T-helper 17 cell (primary cell): ENCODE results near the gene FAN1. TPM values are rescaled to one million over a fixed set of nuclear protein-coding genes. Genes with fewer than 3 reads are reported as not detected.

ENCODE experiments used
- ATAC-seq: fragments of 150-1000 bp; cut with Tn5 transposase; 2 replicates; pipeline ENCODE4 v1.10.0; 2021; ENCODE audit warnings: mild to moderate bottlenecking, moderate library complexity
- DNase-seq, 3 donors: peaks; one replicate each; pipeline versions ENCODE4 v3.0.0 to v3.0.0-alpha.2; 2020 to 2021
- H3K9me3 ChIP-seq: one replicate; pipeline ENCODE4 v1.7.0; 2013; ENCODE audit warnings: low read length, mild to moderate bottlenecking; ENCODE audit not compliant: control insufficient read depth, poor library complexity, severe bottlenecking
- H3K27ac Mint-ChIP-seq: one replicate; pipeline ENCODE4 v1.8.0; 2022; ENCODE audit warnings: mild to moderate bottlenecking, moderate library complexity, mixed read lengths
- H3K27me3 Mint-ChIP-seq: one replicate; pipeline ENCODE4 v1.8.0; 2022; ENCODE audit warnings: mixed read lengths
- H3K36me3 Mint-ChIP-seq: one replicate; pipeline ENCODE4 v1.8.0; 2022; ENCODE audit warnings: low read depth, mixed read lengths
- H3K4me1 Mint-ChIP-seq: one replicate; pipeline ENCODE4 v1.8.0; 2022; ENCODE audit warnings: mild to moderate bottlenecking, mixed read lengths
- H3K4me3 Mint-ChIP-seq: one replicate; pipeline ENCODE4 v1.8.0; 2022; ENCODE audit warnings: mild to moderate bottlenecking, moderate library complexity, mixed read lengths
- total RNA-seq, 4 donors: library from RNA in 2 of 4; stranded (reverse) in 2 of 4; gene quantifications; one replicate each; pipeline ENCODE4 v1.2.3 and lab custom pipeline; 2022 to 2026

The FAN1 gene
- total RNA-seq, 2 donors from 2014 or later: 23.2 to 28.4 TPM

- Mint-ChIP-seq H3K4me3 (no peak overlapping the region), H3K36me3 (peaks cover 20% of the 10 kb centered on the region), H3K27ac (no peak overlapping the region), H3K4me1 (peaks cover 12% of the 10 kb centered on the region), H3K27me3 (no peaks in the 10 kb centered on the region)
- ATAC-seq: no peak
- H3K9me3 ChIP-seq: no peaks in the 10 kb centered on the region
- no peak for DNase-seq
Observed at GRCh38 chr15:30953731-30954378, 50.1 kb downstream of the FAN1 start.

GRCh38 chr15:30954674-30955073 is 51.0 kb downstream of the FAN1 start:
- ATAC-seq (no peak), DNase-seq (no peak)
- Mint-ChIP-seq H3K4me3 (no peak overlapping the region), H3K4me1 (peaks cover 15% of the 10 kb centered on the region), H3K36me3 (peaks cover 18% of the 10 kb centered on the region), H3K27ac (no peak overlapping the region), H3K27me3 (no peaks in the 10 kb centered on the region)
- no peaks in the 10 kb centered on the region for H3K9me3 ChIP-seq

DNA sequence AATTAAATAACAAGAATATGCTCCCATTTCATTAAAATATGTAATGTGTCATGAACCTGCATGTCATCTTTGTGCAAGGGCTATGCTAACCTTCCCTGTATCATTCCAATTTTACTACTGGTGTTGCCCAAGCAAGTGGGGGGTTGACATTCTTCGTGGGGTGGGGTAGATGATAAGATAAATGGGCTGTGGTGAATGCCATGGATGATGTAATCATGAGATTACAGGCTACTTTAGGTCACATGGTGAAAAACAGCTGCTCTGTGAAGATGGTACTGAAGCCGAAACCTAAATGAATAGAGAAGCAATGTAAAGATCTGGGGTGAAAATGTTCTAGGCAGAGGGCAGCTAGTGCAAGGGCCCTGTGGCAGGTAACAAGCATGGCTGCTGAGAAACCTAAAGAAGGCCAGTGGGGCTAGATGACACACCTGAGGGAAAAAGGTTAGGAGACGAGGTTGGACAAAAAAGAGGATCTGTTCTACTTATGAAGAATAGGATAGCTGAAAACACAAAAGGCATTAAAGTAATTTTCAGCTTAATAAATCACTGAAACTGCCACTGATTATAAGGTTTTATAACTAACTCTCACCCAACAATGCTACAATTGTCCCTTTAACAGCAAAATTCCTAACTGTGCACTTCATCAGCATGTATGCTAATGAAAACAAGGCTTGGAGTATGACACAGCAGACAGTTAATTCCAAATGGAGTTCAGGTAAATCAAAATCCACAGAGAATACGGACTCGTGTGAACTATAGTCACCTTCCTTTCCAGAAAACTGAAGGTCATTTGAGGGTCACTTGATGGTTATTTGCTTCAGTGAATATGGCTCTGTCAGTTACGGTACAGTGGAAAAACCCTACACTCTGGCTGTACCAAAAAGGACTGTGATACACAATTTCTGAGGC is 52.8 kb downstream of the FAN1 start:
- H3K4me3 Mint-ChIP-seq: no peak overlapping the region
- ATAC-seq (no peak), DNase-seq (no peak)
- H3K27me3 Mint-ChIP-seq: no peaks in the 10 kb centered on the region
- peaks cover 17% of the 10 kb centered on the region for H3K4me1 Mint-ChIP-seq
- H3K36me3 Mint-ChIP-seq: peaks cover 20% of the 10 kb centered on the region
- no peaks in the 10 kb centered on the region for H3K9me3 ChIP-seq
- H3K27ac Mint-ChIP-seq: peak overlapping the region; percentile 93

DNA sequence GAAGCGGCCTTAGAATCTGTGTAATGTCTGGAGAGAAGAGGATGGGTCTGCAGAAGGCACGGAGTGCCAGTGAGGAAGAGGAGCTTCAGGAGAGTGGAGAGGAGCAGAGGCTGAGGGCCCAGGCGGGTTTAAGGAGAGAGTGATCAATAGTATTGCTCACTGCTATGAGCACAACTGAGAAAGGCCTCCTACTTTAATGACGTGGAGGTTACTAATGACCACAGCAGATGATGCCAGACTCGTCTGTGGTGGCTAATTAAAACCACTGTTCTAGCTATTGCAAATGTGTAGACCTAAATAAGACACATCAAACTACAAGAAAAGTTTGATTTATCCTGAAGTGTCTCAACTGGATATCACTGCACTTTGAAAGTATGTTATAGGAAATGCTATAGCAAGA is 54.5 kb downstream of the FAN1 start:
- no peak overlapping the region for H3K4me3 Mint-ChIP-seq
- DNase-seq (no peak), ATAC-seq (no peak)
- H3K27ac Mint-ChIP-seq: peak overlapping the region; percentile 93
- H3K9me3 ChIP-seq: no peaks in the 10 kb centered on the region
- peaks cover 26% of the 10 kb centered on the region for H3K4me1 Mint-ChIP-seq
- H3K36me3 Mint-ChIP-seq: peaks cover 21% of the 10 kb centered on the region
- H3K27me3 Mint-ChIP-seq: no peaks in the 10 kb centered on the region

GRCh38 chr15:30962079-30962478 is 58.4 kb downstream of the FAN1 start:
- ATAC-seq: no peak
- H3K36me3 Mint-ChIP-seq: peaks cover 16% of the 10 kb centered on the region
- H3K4me3 Mint-ChIP-seq: no peak overlapping the region
- H3K27ac Mint-ChIP-seq: peak overlapping the region; percentile 86
- H3K4me1 Mint-ChIP-seq: peaks cover 26% of the 10 kb centered on the region
- DNase-seq: no peak
- no peaks in the 10 kb centered on the region for H3K27me3 Mint-ChIP-seq
- no peaks in the 10 kb centered on the region for H3K9me3 ChIP-seq

- H3K9me3 ChIP-seq: no peaks in the 10 kb centered on the region
- Mint-ChIP-seq H3K27me3 (no peaks in the 10 kb centered on the region), H3K4me1 (peaks cover 23% of the 10 kb centered on the region), H3K36me3 (peaks cover 14% of the 10 kb centered on the region), H3K4me3 (no peak overlapping the region), H3K27ac (peak overlapping the region; percentile 79)
- ATAC-seq (no peak), DNase-seq (no peak)
Observed at GRCh38 chr15:30962659-30963058, 58.9 kb downstream of the FAN1 start.

- Mint-ChIP-seq H3K4me1 (peaks cover 19% of the 10 kb centered on the region), H3K36me3 (peaks cover 9% of the 10 kb centered on the region), H3K27me3 (no peaks in the 10 kb centered on the region), H3K4me3 (no peak overlapping the region), H3K27ac (no peak overlapping the region)
- no peak for ATAC-seq
- DNase-seq: no peak
- no peaks in the 10 kb centered on the region for H3K9me3 ChIP-seq
Observed at GRCh38 chr15:30963681-30964080, 60.0 kb downstream of the FAN1 start.

- Mint-ChIP-seq H3K4me1 (peaks cover 7% of the 10 kb centered on the region), H3K27me3 (no peaks in the 10 kb centered on the region), H3K4me3 (no peak overlapping the region), H3K27ac (peak overlapping the region; percentile 3), H3K36me3 (no peaks in the 10 kb centered on the region)
- ATAC-seq (no peak), DNase-seq (no peak)
- no peaks in the 10 kb centered on the region for H3K9me3 ChIP-seq
Observed at GRCh38 chr15:30969724-30970123, 66.0 kb downstream of the FAN1 start.

DNA sequence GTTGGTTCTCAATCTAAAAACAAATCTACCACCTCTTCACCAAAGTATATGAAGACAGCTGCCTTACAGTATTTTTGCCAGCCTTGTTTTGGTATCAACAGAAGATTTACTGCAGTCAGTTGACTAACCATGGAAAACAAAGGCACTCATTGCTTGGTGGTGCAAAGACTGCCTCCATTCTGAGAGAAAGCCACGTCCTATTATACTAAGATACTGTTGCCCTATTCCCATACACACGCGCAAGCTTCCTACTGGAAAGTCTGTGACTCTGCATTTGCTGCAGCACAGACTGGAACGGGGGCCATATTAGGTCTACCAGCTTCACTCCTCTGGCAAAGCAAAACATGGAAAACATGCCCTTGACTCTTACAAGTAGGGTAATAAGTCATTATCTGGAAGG is 69.7 kb downstream of the FAN1 start:
- Mint-ChIP-seq H3K36me3 (no peaks in the 10 kb centered on the region), H3K27ac (no peak overlapping the region), H3K4me3 (no peak overlapping the region), H3K27me3 (no peaks in the 10 kb centered on the region), H3K4me1 (peaks cover 13% of the 10 kb centered on the region)
- no peaks in the 10 kb centered on the region for H3K9me3 ChIP-seq
- no peak for ATAC-seq
- no peak for DNase-seq

- DNase-seq: no peak
- no peaks in the 10 kb centered on the region for H3K27me3 Mint-ChIP-seq
- no peaks in the 10 kb centered on the region for H3K9me3 ChIP-seq
- H3K36me3 Mint-ChIP-seq: no peaks in the 10 kb centered on the region
- H3K4me3 Mint-ChIP-seq: no peak overlapping the region
- ATAC-seq: no peak
- H3K4me1 Mint-ChIP-seq: peaks cover 15% of the 10 kb centered on the region
- no peak overlapping the region for H3K27ac Mint-ChIP-seq
Observed at GRCh38 chr15:30974112-30974511, 70.4 kb downstream of the FAN1 start.

DNA sequence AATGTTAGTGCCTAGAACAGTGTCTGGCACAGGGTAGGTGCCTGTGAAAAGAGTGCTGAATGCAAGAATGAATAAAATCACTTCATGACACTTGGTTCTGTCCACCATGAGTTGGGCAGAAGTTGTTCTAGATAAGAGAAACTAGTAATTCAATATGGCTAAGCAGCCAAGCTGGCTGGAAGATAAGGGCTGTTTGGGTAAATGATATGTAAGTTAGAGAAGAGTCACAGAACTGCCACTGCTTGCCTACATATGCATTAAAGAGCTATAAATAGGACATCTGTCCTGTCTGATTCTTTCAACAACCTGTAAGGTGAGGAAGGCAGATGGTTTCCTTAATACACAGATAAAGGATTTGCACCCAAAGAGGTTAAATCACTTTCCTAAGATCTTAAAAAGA is 74.6 kb downstream of the FAN1 start:
- Mint-ChIP-seq H3K27ac (no peak overlapping the region), H3K36me3 (peaks cover 9% of the 10 kb centered on the region), H3K4me1 (peaks cover 36% of the 10 kb centered on the region), H3K27me3 (no peaks in the 10 kb centered on the region), H3K4me3 (no peak overlapping the region)
- DNase-seq (no peak), ATAC-seq (no peak)
- H3K9me3 ChIP-seq: no peaks in the 10 kb centered on the region

DNA sequence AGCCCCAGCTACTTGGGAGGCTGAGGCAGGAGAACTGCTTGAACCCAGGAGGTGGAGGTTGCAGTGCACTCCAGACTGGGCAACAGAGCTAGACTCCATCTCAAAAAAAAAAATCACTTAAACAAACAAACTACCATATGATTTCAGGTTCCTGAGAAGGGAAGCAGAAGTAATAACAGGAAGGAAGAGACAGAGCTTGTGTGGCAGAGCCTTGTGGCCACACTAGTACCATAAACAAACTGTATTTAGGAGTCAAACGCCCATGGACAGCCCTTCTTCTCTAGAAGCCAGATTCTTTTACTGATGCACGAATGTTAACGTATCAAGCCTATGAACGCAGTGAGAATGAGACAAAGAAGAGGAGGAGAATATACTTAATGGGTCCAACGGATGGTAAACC is 75.7 kb downstream of the FAN1 start:
- Mint-ChIP-seq H3K4me1 (peaks cover 44% of the 10 kb centered on the region), H3K4me3 (no peak overlapping the region), H3K27ac (no peak overlapping the region), H3K36me3 (peaks cover 14% of the 10 kb centered on the region), H3K27me3 (no peaks in the 10 kb centered on the region)
- ATAC-seq (no peak), DNase-seq (no peak)
- H3K9me3 ChIP-seq: no peaks in the 10 kb centered on the region

DNA sequence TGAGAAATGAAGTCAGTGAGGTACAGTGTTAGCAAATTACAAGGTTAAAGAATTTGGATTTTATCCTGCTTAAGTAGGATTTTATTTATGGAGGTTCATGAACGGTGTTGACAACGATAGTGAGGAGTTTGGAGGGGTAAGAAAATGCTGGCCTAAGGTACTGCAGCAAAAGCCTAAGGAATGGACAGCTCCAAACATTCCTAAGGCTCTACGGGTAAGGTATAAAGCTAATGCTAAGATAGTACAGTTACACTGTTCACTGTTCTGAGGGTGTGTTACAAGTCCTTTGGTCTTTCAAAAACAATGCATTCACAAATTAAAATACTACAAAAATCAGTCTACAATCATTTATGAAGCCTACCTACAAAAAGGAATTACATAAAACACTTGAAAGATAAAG is 80.4 kb downstream of the FAN1 start:
- ATAC-seq: no peak

More for the DNA sequence above, 80.4 kb downstream of the FAN1 start:
- H3K27me3 Mint-ChIP-seq: no peaks in the 10 kb centered on the region
- no peaks in the 10 kb centered on the region for H3K9me3 ChIP-seq
- H3K27ac Mint-ChIP-seq: peak overlapping the region; percentile 41
- H3K36me3 Mint-ChIP-seq: peaks cover 17% of the 10 kb centered on the region
- peaks cover 54% of the 10 kb centered on the region for H3K4me1 Mint-ChIP-seq
- DNase-seq: no peak
- no peak overlapping the region for H3K4me3 Mint-ChIP-seq
